Keratinocyte (primary cell): ENCODE data around the gene PTPRD. TPM values are rescaled to one million over a fixed set of nuclear protein-coding genes. Genes with fewer than 3 reads are reported as not detected.

Experiments
- DNase-seq: peaks from one replicate; pipeline ENCODE4 v3.0.0-alpha.2; 2011; ENCODE audit warnings: low read depth, missing footprints, low spot score
- FAIRE-seq: peaks from 2 replicates; lab custom pipeline; 2011; peaks lifted over from hg19 to GRCh38; lab: Jason Lieb, UNC
- H2AFZ ChIP-seq: 2 replicates; pipeline ENCODE4 v1.6.0; 2012; ENCODE audit warnings: low read length, control low read depth, inconsistent platforms; ENCODE audit not compliant: control insufficient read depth
- H3K27ac ChIP-seq: 2 replicates; pipeline ENCODE4 v1.5.1; 2011; ENCODE audit warnings: low read length; ENCODE audit not compliant: control insufficient read depth, insufficient read depth
- H3K27me3 ChIP-seq: 3 replicates; pipeline ENCODE4 v1.6.0; 2011; ENCODE audit warnings: low read length; ENCODE audit not compliant: control insufficient read depth, insufficient read depth; ENCODE audit errors: extremely low read depth
- H3K36me3 ChIP-seq, 2 experiments: 2 replicates in 1 of 2; 3 replicates in 1 of 2; pipeline ENCODE4 v1.5.1; 2011; ENCODE audit warnings: low read length in 2 of 2, mild to moderate bottlenecking in 1 of 2; ENCODE audit not compliant: control insufficient read depth in 2 of 2, insufficient read depth in 2 of 2; ENCODE audit errors: extremely low read depth in 1 of 2
- H3K4me1 ChIP-seq: 3 replicates; pipeline ENCODE4 v1.5.1; 2011; ENCODE audit warnings: low read length; ENCODE audit not compliant: control insufficient read depth, insufficient read depth; ENCODE audit errors: extremely low read depth
- H3K4me2 ChIP-seq: 3 replicates; pipeline ENCODE4 v1.6.0; 2011; ENCODE audit warnings: low read depth, low read length; ENCODE audit not compliant: control insufficient read depth, insufficient read depth; ENCODE audit errors: extremely low read depth
- H3K4me3 ChIP-seq, 3 experiments: fragments of 200-600 bp in 1 of 3; sonication (generic) in 1 of 3; 2 replicates in 2 of 3; 3 replicates in 1 of 3; pipeline ENCODE4 v1.5.1; 2011 to 2016; ENCODE audit warnings: low read length in 3 of 3, mild to moderate bottlenecking in 3 of 3, control low read depth in 2 of 3, inconsistent platforms in 1 of 3, low read depth in 1 of 3, mixed read lengths in 1 of 3, mixed run types in 1 of 3, moderate library complexity in 1 of 3; ENCODE audit not compliant: control insufficient read depth in 2 of 3, insufficient read depth in 2 of 3; ENCODE audit errors: extremely low read depth in 1 of 3
- H3K79me2 ChIP-seq: 2 replicates; pipeline ENCODE4 v1.6.0; 2012; ENCODE audit warnings: low read length; ENCODE audit not compliant: control insufficient read depth, insufficient read depth
- H3K9ac ChIP-seq: 3 replicates; pipeline ENCODE4 v1.6.0; 2011; ENCODE audit warnings: low read length; ENCODE audit not compliant: control insufficient read depth, insufficient read depth; ENCODE audit errors: extremely low read depth
- H3K9me1 ChIP-seq: 3 replicates; pipeline ENCODE4 v1.6.0; 2011; ENCODE audit warnings: low read length; ENCODE audit not compliant: control insufficient read depth, insufficient read depth; ENCODE audit errors: extremely low read depth
- H3K9me3 ChIP-seq: 2 replicates; pipeline ENCODE4 v1.5.1; 2012; ENCODE audit warnings: low read depth, low read length; ENCODE audit not compliant: control insufficient read depth
- H4K20me1 ChIP-seq: 3 replicates; pipeline ENCODE4 v1.6.0; 2011; ENCODE audit warnings: low read length; ENCODE audit not compliant: control insufficient read depth, insufficient read depth; ENCODE audit errors: extremely low read depth
- CTCF ChIP-seq, 3 experiments: IDR thresholded peaks in 1 of 3; conservative IDR thresholded peaks in 1 of 3; optimal IDR thresholded peaks in 1 of 3; 2 replicates in 2 of 3; 3 replicates in 1 of 3; pipeline versions ENCODE3 to v1.5.1; 2011; ENCODE audit warnings: low read length in 3 of 3, mild to moderate bottlenecking in 3 of 3, moderate library complexity in 2 of 3, control low read depth in 1 of 3, inconsistent platforms in 1 of 3; ENCODE audit not compliant: insufficient read depth in 2 of 3; ENCODE audit errors: extremely low read depth in 1 of 3
- EZH2 ChIP-seq: IDR thresholded peaks from one replicate; pipeline ENCODE4 v1.6.1; 2012; ENCODE audit warnings: inconsistent platforms, mild to moderate bottlenecking, low read length, moderate library complexity
- dilution Hi-C: fragments of 300-500 bp; cut with MboI; formaldehyde crosslinking; loops from one replicate; pipeline ENCODE4 v1.7.0; 2020; ENCODE audit warnings: low sequenced_read_pairs; ENCODE audit not compliant: extremely low pct_ligation_motif_present
- polyA plus RNA-seq, 5 experiments: library from polyadenylated mRNA; depleted of rRNA in 3 of 5; stranded (reverse) in 3 of 5; stranded (forward) in 1 of 5; unstranded in 1 of 5; fragments of >200 nt; gene quantifications; 1 replicate in 1 of 5; 2 replicates in 3 of 5; 3 replicates in 1 of 5; pipeline versions ENCODE4 v1.2.1 to v1.2.3, GENCODE V29; 2011 to 2012; ENCODE audit warnings: missing spikeins in 2 of 5, low read depth in 1 of 5, low replicate concordance in 1 of 5

The PTPRD gene
- polyA plus RNA-seq, 1 donor (not counting 4 experiments of a cell fraction or from before 2014, with no cell fraction given), result 0.10 TPM

GRCh38 chr9:8604201-8604600 lies 2008.6 kb downstream of the PTPRD start:
- dilution Hi-C loops, result no loop called here
- Histone ChIP-seq H3K27ac (no peak overlapping the region), H3K9ac (no peak overlapping the region), H3K9me1 (no peaks in the 10 kb centered on the region), H2AFZ (no peak overlapping the region), H3K4me2 (no peak overlapping the region), H3K9me3 (no peaks in the 10 kb centered on the region), H3K79me2 (no peaks in the 10 kb centered on the region), H3K36me3 (no peaks in the 10 kb centered on the region), H3K4me1 (no peaks in the 10 kb centered on the region), H3K27me3 (no peaks in the 10 kb centered on the region), H3K4me3 (no peak overlapping the region), H4K20me1 (no peaks in the 10 kb centered on the region)
- DNase-seq, result no peak
- no peak for TF ChIP-seq CTCF (optimal IDR thresholded peaks at IDR 0.05 in 1 of 3, IDR thresholded peaks at IDR 0.05 in 1 of 3, conservative IDR thresholded peaks at IDR 0.05 in 1 of 3; ENCODE audit: extremely low read depth in 1 of 3, insufficient read depth in 2 of 3, low read length in 3 of 3)
- TF ChIP-seq EZH2, result no peak
- FAIRE-seq, result no peak

DNA sequence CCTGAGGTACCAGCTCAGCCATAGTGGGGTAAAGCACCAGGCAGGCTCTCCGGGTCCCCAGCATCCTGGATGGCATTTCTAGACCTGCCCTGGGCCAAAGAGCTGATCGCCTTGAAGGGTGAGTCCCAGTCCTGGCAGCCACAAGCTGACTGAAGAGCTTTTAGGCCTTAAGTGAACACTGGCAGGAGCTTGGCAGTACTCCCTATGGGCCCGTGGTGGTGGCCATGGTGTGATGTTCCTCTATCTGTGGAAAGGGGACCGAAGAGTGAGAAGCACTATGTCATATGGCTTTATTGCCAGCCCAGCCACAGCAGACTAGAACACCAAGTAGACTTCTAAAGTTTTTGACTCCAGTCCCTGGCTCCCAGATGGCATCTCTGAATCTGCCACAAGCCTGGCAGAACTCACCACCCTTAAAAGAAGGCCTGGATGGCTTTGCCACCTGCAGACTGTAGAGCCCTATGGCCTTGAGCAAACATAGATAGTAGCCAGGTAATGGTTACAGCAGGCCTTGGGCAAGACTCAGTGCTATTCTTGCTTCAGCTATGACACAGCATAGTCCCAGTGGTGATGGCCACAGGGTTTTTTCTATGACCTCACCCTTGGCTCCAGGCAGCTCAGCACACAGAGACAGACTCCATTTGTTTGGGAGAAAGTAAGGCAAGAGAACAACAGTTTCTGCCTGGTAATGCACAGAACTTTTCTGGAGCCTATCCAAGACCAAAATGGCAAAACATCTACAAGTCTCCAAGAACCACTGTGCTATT lies 2011.7 kb downstream of the PTPRD start:
- Histone ChIP-seq H3K79me2 (no peaks in the 10 kb centered on the region), H3K4me1 (no peaks in the 10 kb centered on the region), H3K4me3 (no peak overlapping the region), H3K27ac (no peak overlapping the region), H2AFZ (no peak overlapping the region), H3K4me2 (no peak overlapping the region), H3K36me3 (no peaks in the 10 kb centered on the region), H3K9ac (no peak overlapping the region), H4K20me1 (no peaks in the 10 kb centered on the region), H3K9me3 (no peaks in the 10 kb centered on the region), H3K9me1 (no peaks in the 10 kb centered on the region), H3K27me3 (no peaks in the 10 kb centered on the region)
- dilution Hi-C loops, result no loop called here
- FAIRE-seq (no peak), DNase-seq (no peak)
- TF ChIP-seq EZH2, result no peak
- TF ChIP-seq CTCF (optimal IDR thresholded peaks at IDR 0.05 in 1 of 3, IDR thresholded peaks at IDR 0.05 in 1 of 3, conservative IDR thresholded peaks at IDR 0.05 in 1 of 3; ENCODE audit: extremely low read depth in 1 of 3, insufficient read depth in 2 of 3, low read length in 3 of 3), result no peak
